IMR-90 (cell line): ENCODE data around the gene CCDC136. TPM values are rescaled to one million over a fixed set of nuclear protein-coding genes. Genes with fewer than 3 reads are reported as not detected.

Experiments
- CEBPB ChIP-seq: IDR thresholded peaks from 2 replicates; pipeline ENCODE4 v1.6.1; 2012; ENCODE audit warnings: low read depth, low read length, improper control_type of control experiment
- CHD1 ChIP-seq: IDR thresholded peaks from 2 replicates; pipeline ENCODE4 v1.6.1; 2012; ENCODE audit warnings: low read depth, low read length, improper control_type of control experiment
- MAFK ChIP-seq: IDR thresholded peaks from 2 replicates; pipeline ENCODE4 v1.6.1; 2012; ENCODE audit warnings: low read depth, low read length, improper control_type of control experiment
- polyA plus RNA-seq, 3 experiments: library from polyadenylated mRNA; depleted of rRNA; stranded (reverse); fragments of >200 nt; gene quantifications; 2 replicates each; pipeline ENCODE4 v1.2.3, GENCODE V29; 2012; ENCODE audit warnings: low replicate concordance in 1 of 3
- total RNA-seq: library from RNA; depleted of rRNA; stranded (reverse); fragments of >200 nt; gene quantifications from 2 replicates; pipeline ENCODE4 v1.2.3, GENCODE V29; 2012
- TF ChIP-seq, protein P1 (sequence below): fragments of 150-350 bp; IDR thresholded peaks from 2 replicates; pipeline ENCODE4 v1.6.1; 2016; ENCODE audit warnings: low read depth, mild to moderate bottlenecking, low read length, moderate library complexity, borderline replicate concordance

CCDC136 gene
- total and polyA plus RNA-seq, 2 of the 4 experiments (the other 2 are of a cell fraction), result 7.7 to 18.0 TPM

DNA sequence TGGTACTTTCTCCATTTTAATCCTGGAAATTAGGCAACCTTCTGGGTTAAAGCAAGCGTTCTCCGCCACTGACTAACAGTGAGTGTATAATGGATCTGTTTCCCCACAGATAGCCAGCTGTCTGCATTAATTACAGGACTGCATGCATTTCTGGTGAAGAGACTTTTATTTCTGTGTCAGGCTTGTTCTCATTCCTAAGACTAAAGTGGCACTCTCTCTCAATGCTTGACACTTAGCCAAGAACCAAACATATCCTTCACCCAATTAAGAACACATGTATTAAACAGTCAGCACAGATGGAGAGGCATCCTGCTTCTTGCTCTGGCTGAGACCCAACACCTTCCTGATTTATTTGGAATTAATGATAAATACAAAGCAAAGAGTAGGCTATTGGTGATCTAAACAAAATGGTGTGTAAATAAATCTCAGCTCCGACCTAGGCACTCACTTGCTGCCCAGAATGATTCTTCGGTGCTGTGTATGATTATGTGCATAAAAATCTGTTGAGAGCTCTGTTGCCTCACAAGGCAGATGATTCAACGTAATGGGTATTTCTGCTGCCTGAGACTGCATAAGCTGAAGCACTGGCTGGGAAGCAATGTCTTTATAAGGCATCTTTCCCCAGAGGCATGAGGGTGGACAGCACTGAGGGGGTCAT, 35.8 kb upstream of the CCDC136 start (continued):
- TF ChIP-seq MAFK (no peak), CHD1 (no peak), CEBPB (peak; percentile 95)
- TF ChIP-seq, protein P1, sequence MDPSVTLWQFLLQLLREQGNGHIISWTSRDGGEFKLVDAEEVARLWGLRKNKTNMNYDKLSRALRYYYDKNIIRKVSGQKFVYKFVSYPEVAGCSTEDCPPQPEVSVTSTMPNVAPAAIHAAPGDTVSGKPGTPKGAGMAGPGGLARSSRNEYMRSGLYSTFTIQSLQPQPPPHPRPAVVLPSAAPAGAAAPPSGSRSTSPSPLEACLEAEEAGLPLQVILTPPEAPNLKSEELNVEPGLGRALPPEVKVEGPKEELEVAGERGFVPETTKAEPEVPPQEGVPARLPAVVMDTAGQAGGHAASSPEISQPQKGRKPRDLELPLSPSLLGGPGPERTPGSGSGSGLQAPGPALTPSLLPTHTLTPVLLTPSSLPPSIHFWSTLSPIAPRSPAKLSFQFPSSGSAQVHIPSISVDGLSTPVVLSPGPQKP, result no peak
